DOHH2 (cell line): ENCODE measurements around the gene ATF2.

Experiments
- H3F3A ChIP-seq: fragments of 200-600 bp; sonication (generic), shearing (Covaris generic); 2 replicates; pipeline ENCODE4 v1.6.0; 2016; ENCODE audit warnings: antibody characterized with exemption, mild to moderate bottlenecking; ENCODE audit not compliant: control insufficient read depth, insufficient read depth
- H3K27ac ChIP-seq: fragments of 200-600 bp; sonication (generic); 2 replicates; pipeline ENCODE4 v1.5.1; 2014; ENCODE audit warnings: low read depth, mild to moderate bottlenecking, low read length, moderate library complexity
- H3K27me3 ChIP-seq: fragments of 200-600 bp; sonication (generic); 2 replicates; pipeline ENCODE4 v1.6.1; 2014; ENCODE audit warnings: mild to moderate bottlenecking, low read length, mixed read lengths; ENCODE audit not compliant: control insufficient read depth
- H3K36me3 ChIP-seq: fragments of 200-600 bp; sonication (generic); 2 replicates; pipeline ENCODE4 v1.6.1; 2014; ENCODE audit warnings: mild to moderate bottlenecking, low read length, moderate library complexity, mixed read lengths; ENCODE audit not compliant: control insufficient read depth
- H3K4me1 ChIP-seq: fragments of 200-600 bp; sonication (generic); 2 replicates; pipeline ENCODE4 v1.6.1; 2014; ENCODE audit warnings: mild to moderate bottlenecking, low read length, mixed read lengths; ENCODE audit not compliant: control insufficient read depth
- H3K4me2 ChIP-seq: fragments of 200-600 bp; sonication (generic); 2 replicates; pipeline ENCODE4 v1.6.0; 2014; ENCODE audit warnings: mild to moderate bottlenecking, low read length, moderate library complexity
- H3K4me3 ChIP-seq: fragments of 200-600 bp; sonication (generic); 2 replicates; pipeline ENCODE4 v1.5.1; 2014; ENCODE audit warnings: mild to moderate bottlenecking, low read length, mixed read lengths
- H3K79me2 ChIP-seq: fragments of 200-600 bp; sonication (generic); 2 replicates; pipeline ENCODE4 v1.6.1; 2014; ENCODE audit warnings: mild to moderate bottlenecking, low read length, mixed read lengths; ENCODE audit not compliant: control insufficient read depth
- H3K9me2 ChIP-seq: fragments of 200-600 bp; sonication (generic); replicated peaks from 2 replicates; pipeline ENCODE4 v1.6.1; 2014; ENCODE audit warnings: mild to moderate bottlenecking, low read length, mixed read lengths; ENCODE audit not compliant: control insufficient read depth
- H3K9me3 ChIP-seq: fragments of 200-600 bp; sonication (generic); 2 replicates; pipeline ENCODE4 v1.6.1; 2014; ENCODE audit warnings: antibody characterized with exemption, low read length, mixed read lengths; ENCODE audit not compliant: control insufficient read depth, insufficient read depth
- H4K20me1 ChIP-seq: fragments of 200-600 bp; sonication (generic); 2 replicates; pipeline ENCODE4 v1.6.0; 2014; ENCODE audit warnings: low read depth, mild to moderate bottlenecking, antibody characterized with exemption, low read length, moderate library complexity; ENCODE audit not compliant: control insufficient read depth, insufficient read depth
- CTCF ChIP-seq: fragments of 200-600 bp; sonication (generic); IDR thresholded peaks from one replicate; pipeline ENCODE4 v1.5.1; 2014; ENCODE audit warnings: antibody characterized with exemption, mild to moderate bottlenecking, low read depth, low read length; ENCODE audit not compliant: poor library complexity, severe bottlenecking
- EZH2phosphoT487 ChIP-seq: fragments of 200-600 bp; sonication (generic); IDR thresholded peaks from 2 replicates; pipeline ENCODE4 v1.6.1; 2017; ENCODE audit warnings: borderline replicate concordance, mild to moderate bottlenecking, antibody characterized with exemption, low read length, moderate library complexity, mixed read lengths

ATF2 gene

DNA sequence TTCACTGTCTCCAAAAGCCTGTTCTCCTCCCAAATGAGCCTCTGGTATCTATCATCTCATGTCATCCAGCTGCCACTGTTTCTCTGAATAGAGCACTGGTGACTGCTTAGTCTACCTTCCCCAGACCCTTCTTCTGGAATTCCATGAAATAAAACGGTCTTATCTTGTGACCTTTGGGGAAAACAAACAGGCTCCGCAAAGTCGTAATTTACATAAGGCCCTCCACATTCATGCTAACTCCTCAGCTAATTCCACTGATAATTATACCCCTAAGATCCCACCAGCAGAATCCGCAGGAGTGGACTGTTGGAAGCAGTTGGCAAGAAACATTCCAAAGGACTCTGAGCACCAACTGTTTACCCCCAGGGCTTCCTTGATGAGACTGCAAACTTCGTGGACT is 129.0 kb downstream of the ATF2 start:
- peaks cover 2% of the 10 kb centered on the region for H3K4me1 ChIP-seq
- no peaks in the 10 kb centered on the region for H3K79me2 ChIP-seq
- no peak overlapping the region for H3K4me3 ChIP-seq
- no peaks in the 10 kb centered on the region for H3K9me2 ChIP-seq
- no peak for TF ChIP-seq CTCF
- TF ChIP-seq EZH2phosphoT487, result no peak
- H4K20me1 ChIP-seq, result no peaks in the 10 kb centered on the region
- H3K27me3 ChIP-seq, result no peaks in the 10 kb centered on the region
- no peak overlapping the region for H3K4me2 ChIP-seq
- no peaks in the 10 kb centered on the region for H3K36me3 ChIP-seq
- no peaks in the 10 kb centered on the region for H3K9me3 ChIP-seq
- H3K27ac ChIP-seq, result no peak overlapping the region
- no peaks in the 10 kb centered on the region for H3F3A ChIP-seq

- H3K4me1 ChIP-seq, result no peaks in the 10 kb centered on the region
- no peaks in the 10 kb centered on the region for H4K20me1 ChIP-seq
- H3K4me2 ChIP-seq, result no peak overlapping the region
- TF ChIP-seq CTCF (no peak), EZH2phosphoT487 (no peak)
- H3K9me2 ChIP-seq, result no peaks in the 10 kb centered on the region
- no peak overlapping the region for H3K4me3 ChIP-seq
- no peaks in the 10 kb centered on the region for H3K36me3 ChIP-seq
- H3F3A ChIP-seq, result no peaks in the 10 kb centered on the region
- no peaks in the 10 kb centered on the region for H3K27me3 ChIP-seq
- H3K27ac ChIP-seq, result no peak overlapping the region
- no peaks in the 10 kb centered on the region for H3K9me3 ChIP-seq
- no peaks in the 10 kb centered on the region for H3K79me2 ChIP-seq
These were observed 130.1 kb downstream of the ATF2 start for GRCh38 chr2:175037941-175038340.

- H3K36me3 ChIP-seq, result no peaks in the 10 kb centered on the region
- H3K9me3 ChIP-seq, result no peaks in the 10 kb centered on the region
- peak; percentile 53 for TF ChIP-seq CTCF
- TF ChIP-seq EZH2phosphoT487, result no peak
- H3K79me2 ChIP-seq, result no peaks in the 10 kb centered on the region
- H4K20me1 ChIP-seq, result no peaks in the 10 kb centered on the region
- no peaks in the 10 kb centered on the region for H3K4me1 ChIP-seq
- H3K27me3 ChIP-seq, result no peaks in the 10 kb centered on the region
- H3K27ac ChIP-seq, result no peak overlapping the region
- H3F3A ChIP-seq, result no peaks in the 10 kb centered on the region
- no peak overlapping the region for H3K4me2 ChIP-seq
- no peaks in the 10 kb centered on the region for H3K9me2 ChIP-seq
- no peak overlapping the region for H3K4me3 ChIP-seq
These were observed 131.4 kb downstream of the ATF2 start for GRCh38 chr2:175036582-175037018.

GRCh38 chr2:175035806-175036205 is 132.2 kb downstream of the ATF2 start:
- H3F3A ChIP-seq, result no peaks in the 10 kb centered on the region
- no peaks in the 10 kb centered on the region for H3K79me2 ChIP-seq
- H4K20me1 ChIP-seq, result no peaks in the 10 kb centered on the region
- H3K4me2 ChIP-seq, result no peak overlapping the region
- H3K27me3 ChIP-seq, result no peaks in the 10 kb centered on the region
- H3K4me3 ChIP-seq, result no peak overlapping the region
- no peaks in the 10 kb centered on the region for H3K4me1 ChIP-seq
- no peaks in the 10 kb centered on the region for H3K36me3 ChIP-seq
- H3K27ac ChIP-seq, result no peak overlapping the region
- no peaks in the 10 kb centered on the region for H3K9me3 ChIP-seq
- no peaks in the 10 kb centered on the region for H3K9me2 ChIP-seq
- TF ChIP-seq CTCF (no peak), EZH2phosphoT487 (no peak)
